Measurements from ENCODE around the gene MED9. TPM values are rescaled to one million over a fixed set of nuclear protein-coding genes. Genes with fewer than 3 reads are reported as not detected.

MED9 gene
- total and polyA plus RNA-seq, 2 of the 8 experiments (the other 6 are each of a cell fraction or from before 2014, with no cell fraction given), result 15.8 to 19.7 TPM

DNA sequence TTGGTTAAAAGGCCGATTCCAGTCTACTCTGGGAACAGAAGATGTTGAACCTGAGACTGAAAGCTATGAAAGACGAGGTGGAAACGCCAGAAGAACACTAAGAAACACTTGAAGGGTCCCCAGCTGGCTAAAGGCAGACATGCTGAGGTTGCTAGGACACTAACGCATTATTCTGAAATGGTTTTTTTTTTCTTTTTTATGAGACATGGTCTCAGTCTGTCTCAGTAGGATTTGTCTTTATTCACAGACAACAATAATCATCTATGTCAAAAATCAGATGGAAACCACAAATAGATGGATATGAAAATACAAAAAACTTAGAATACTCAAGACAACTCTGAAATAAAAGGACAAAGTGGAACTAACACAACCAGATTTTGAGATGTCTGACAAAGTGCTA is 54.4 kb downstream of the MED9 start:
- no peak for TF ChIP-seq JUND (IDR thresholded peaks at IDR 0.05; ENCODE audit: low read length)
- no peak for TF ChIP-seq SUZ12 (IDR thresholded peaks at IDR 0.05; ENCODE audit: low read length)
- no peak for TF ChIP-seq TAF7 (optimal IDR thresholded peaks at IDR 0.05; ENCODE audit: borderline replicate concordance, low read depth, low read length)
- no peak for TF ChIP-seq TBP (IDR thresholded peaks at IDR 0.05; ENCODE audit: low read depth, low read length)
- no peak for TF ChIP-seq POLR2A (IDR thresholded peaks at IDR 0.05; ENCODE audit: control extremely low read depth in 1 of 2, low read depth in 2 of 2, low read length in 2 of 2)
- TF ChIP-seq, protein P1, sequence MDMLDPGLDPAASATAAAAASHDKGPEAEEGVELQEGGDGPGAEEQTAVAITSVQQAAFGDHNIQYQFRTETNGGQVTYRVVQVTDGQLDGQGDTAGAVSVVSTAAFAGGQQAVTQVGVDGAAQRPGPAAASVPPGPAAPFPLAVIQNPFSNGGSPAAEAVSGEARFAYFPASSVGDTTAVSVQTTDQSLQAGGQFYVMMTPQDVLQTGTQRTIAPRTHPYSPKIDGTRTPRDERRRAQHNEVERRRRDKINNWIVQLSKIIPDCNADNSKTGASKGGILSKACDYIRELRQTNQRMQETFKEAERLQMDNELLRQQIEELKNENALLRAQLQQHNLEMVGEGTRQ (IDR thresholded peaks at IDR 0.05; ENCODE audit: low read length), result no peak
- TF ChIP-seq POU5F1 (IDR thresholded peaks at IDR 0.05; ENCODE audit: low read depth, low read length), result no peak
- no peak for TF ChIP-seq SRF (IDR thresholded peaks at IDR 0.05; ENCODE audit: low read depth, low read length)
- TF ChIP-seq, protein P2, sequence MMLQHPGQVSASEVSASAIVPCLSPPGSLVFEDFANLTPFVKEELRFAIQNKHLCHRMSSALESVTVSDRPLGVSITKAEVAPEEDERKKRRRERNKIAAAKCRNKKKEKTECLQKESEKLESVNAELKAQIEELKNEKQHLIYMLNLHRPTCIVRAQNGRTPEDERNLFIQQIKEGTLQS (IDR thresholded peaks at IDR 0.05; ENCODE audit: insufficient read depth, low read depth, low read length), result no peak
- no peak for TF ChIP-seq YY1 (IDR thresholded peaks at IDR 0.05; ENCODE audit: low read depth, low read length)
- Histone ChIP-seq H4K91ac (replicated peaks; ENCODE audit: insufficient read length, low read length) (no peak overlapping the region), H4K5ac (ENCODE audit: insufficient read length, low read depth, low read length) (no peak overlapping the region), H3K56ac (replicated peaks; ENCODE audit: insufficient read length, low read depth, low read length) (no peak overlapping the region), H3K79me2 (ENCODE audit: control insufficient read depth in 1 of 2, insufficient read depth in 2 of 2, low read length in 2 of 2) (no peaks in the 10 kb centered on the region), H3K79me1 (ENCODE audit: low read depth, low read length) (no peaks in the 10 kb centered on the region; the same call in 1 of the 2 replicates), H3K23ac (ENCODE audit: insufficient read length) (no peak overlapping the region), H3K18ac (ENCODE audit: extremely low read depth, low read length) (no peak overlapping the region), H2BK5ac (ENCODE audit: low read depth, low read length) (no peak overlapping the region), H3K9me3 (ENCODE audit: insufficient read depth in 2 of 2, low read depth in 1 of 2, low read length in 1 of 2) (no peaks in the 10 kb centered on the region), H3K4ac (replicated peaks; ENCODE audit: insufficient read length, low read depth, low read length) (no peak overlapping the region), H3K4me1 (replicated peaks in 1 of 4; ENCODE audit: control insufficient read depth in 3 of 4, insufficient read depth in 4 of 4, low read length in 3 of 4) (no peaks in the 10 kb centered on the region; a peak in 1 of 7 replicates), H3K27me3 (replicated peaks in 1 of 4; ENCODE audit: control insufficient read depth in 3 of 4, extremely low read depth in 1 of 4, insufficient read depth in 3 of 4, low read length in 3 of 4) (no peaks in the 10 kb centered on the region), H3K4me2 (ENCODE audit: insufficient read depth in 1 of 2, low read depth in 2 of 2, low read length in 2 of 2) (no peak overlapping the region), H2BK15ac (ENCODE audit: low read length) (no peak overlapping the region), H3K14ac (ENCODE audit: insufficient read length) (no peak overlapping the region), H3K36me3 (ENCODE audit: control insufficient read depth in 2 of 4, insufficient read depth in 4 of 4, low read length in 3 of 4) (no peaks in the 10 kb centered on the region), H3K9ac (replicated peaks in 1 of 4; ENCODE audit: extremely low read depth in 1 of 4, low read depth in 3 of 4, low read length in 3 of 4) (no peak overlapping the region), H4K20me1 (replicated peaks in 1 of 2; ENCODE audit: control insufficient read depth in 1 of 2, insufficient read depth in 2 of 2, low read length in 2 of 2) (no peaks in the 10 kb centered on the region), H2AFZ (ENCODE audit: low read length) (no peak overlapping the region), H4K8ac (ENCODE audit: extremely low read depth, insufficient read depth, low read length) (no peak overlapping the region), H3K4me3 (ENCODE audit: extremely low read depth in 1 of 4, insufficient read depth in 2 of 4, low read depth in 3 of 4, low read length in 4 of 4) (no peak overlapping the region), H3K23me2 (ENCODE audit: low read depth, low read length) (no peaks in the 10 kb centered on the region), H3K27ac (ENCODE audit: low read depth, low read length) (no peak overlapping the region), H2AK5ac (ENCODE audit: low read depth, low read length) (no peak overlapping the region), H2BK20ac (ENCODE audit: low read length) (no peak overlapping the region), H2BK12ac (ENCODE audit: low read depth, low read length) (no peak overlapping the region), H2BK120ac (replicated peaks; ENCODE audit: low read depth, low read length) (no peak overlapping the region)
- 91% methylated on average over 4 of the region's 4 CpGs; no CpG with 5 or more reads in 1 of the 2 experiments for WGBS, 2 experiments (ENCODE audit: extremely low coverage in 1 of 2, insufficient coverage in 1 of 2, insufficient read length in 1 of 2, insufficient replicate concordance in 2 of 2, low coverage in 1 of 2, low lambda C conversion rate in 2 of 2, missing lambda C conversion rate in 1 of 2)
- ChIA-PET CTCF (ENCODE audit: partially characterized antibody) (interaction anchor here (0.6 to 4.9 kb wide), 2 partner anchors 34 to 53 kb away, joined by 5 to 13 read pairs; no protein-coding TSS in a partner anchor), POLR2A (ENCODE audit: partially characterized antibody) (interaction anchor here (1.1 kb wide), 1 partner anchor 13 kb away, joined by 5 read pairs; no protein-coding TSS in a partner anchor)
- FAIRE-seq (no peak), DNase-seq (ENCODE audit: low read depth in 1 of 2, low spot score in 2 of 2) (no peak)
